Activated naive CD4-positive, alpha-beta T cell treated with anti-CD3 and anti-CD28 coated beads, Interleukin-2, amount 50 U/mL, for 24 hours (primary cell): ENCODE measurements around the gene GAREM2.
A peak's percentile ranks its signal among the peaks of the same experiment; 100 is the strongest.
"Not testable (repeated sequence)": the region's sequence is repeated elsewhere in the genome, so short reads cannot be mapped to it uniquely, and the experiment has no call there.

Experiments used
- H3K27ac Mint-ChIP-seq: one replicate; pipeline ENCODE4 v1.8.0; 2021; ENCODE audit warnings: mild to moderate bottlenecking, mixed read lengths
- H3K27me3 Mint-ChIP-seq: one replicate; pipeline ENCODE4 v1.8.0; 2021; ENCODE audit warnings: mixed read lengths
- H3K36me3 Mint-ChIP-seq: one replicate; pipeline ENCODE4 v1.8.0; 2021; ENCODE audit warnings: mixed read lengths
- H3K4me1 Mint-ChIP-seq: one replicate; pipeline ENCODE4 v1.8.0; 2021; ENCODE audit warnings: mixed read lengths
- H3K4me3 Mint-ChIP-seq: one replicate; pipeline ENCODE4 v1.8.0; 2021; ENCODE audit warnings: mild to moderate bottlenecking, mixed read lengths
- H3K9me3 Mint-ChIP-seq: one replicate; pipeline ENCODE4 v1.8.0; 2021; ENCODE audit warnings: mixed read lengths

The GAREM2 gene

GRCh38 chr2:26164231-26164630 is 8.7 kb upstream of the GAREM2 start:
- Mint-ChIP-seq H3K9me3 (no peaks in the 10 kb centered on the region), H3K4me3 (no peak overlapping the region), H3K36me3 (no peaks in the 10 kb centered on the region), H3K4me1 (no peaks in the 10 kb centered on the region), H3K27ac (no peak overlapping the region), H3K27me3 (no peaks in the 10 kb centered on the region)

GRCh38 chr2:26164641-26165211 is 8.2 kb upstream of the GAREM2 start:
- H3K4me3 Mint-ChIP-seq, result no peak overlapping the region
- peak overlapping the region; percentile 59 for H3K27ac Mint-ChIP-seq
- H3K27me3 Mint-ChIP-seq, result no peaks in the 10 kb centered on the region
- no peaks in the 10 kb centered on the region for H3K36me3 Mint-ChIP-seq
- H3K4me1 Mint-ChIP-seq, result no peaks in the 10 kb centered on the region
- no peaks in the 10 kb centered on the region for H3K9me3 Mint-ChIP-seq

DNA sequence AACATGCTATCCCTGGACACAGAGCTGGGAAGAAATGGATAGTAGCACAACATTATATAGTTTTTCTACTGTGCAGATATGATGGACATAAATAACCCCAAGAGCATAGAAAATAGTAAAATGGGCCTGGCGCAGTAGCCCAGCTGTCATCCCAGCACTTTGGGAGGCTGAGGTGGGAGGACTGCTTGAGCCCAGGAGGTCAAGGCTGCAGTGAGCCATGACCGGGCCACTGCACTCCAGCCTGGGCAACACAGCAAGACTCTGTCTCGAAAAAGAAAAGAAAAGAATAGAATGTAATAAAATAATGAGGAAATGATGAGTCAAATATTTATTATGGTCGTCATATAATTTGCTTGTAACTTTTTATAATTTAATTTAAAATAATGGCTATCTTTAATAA is 7.5 kb upstream of the GAREM2 start:
- no peak overlapping the region for H3K4me3 Mint-ChIP-seq
- H3K27ac Mint-ChIP-seq, result no peak overlapping the region
- peaks cover 2% of the 10 kb centered on the region for H3K27me3 Mint-ChIP-seq
- no peaks in the 10 kb centered on the region for H3K9me3 Mint-ChIP-seq
- no peaks in the 10 kb centered on the region for H3K4me1 Mint-ChIP-seq
- H3K36me3 Mint-ChIP-seq, result no peaks in the 10 kb centered on the region

- H3K9me3 Mint-ChIP-seq, H3K36me3 Mint-ChIP-seq, H3K27ac Mint-ChIP-seq, H3K27me3 Mint-ChIP-seq, H3K4me3 Mint-ChIP-seq, H3K4me1 Mint-ChIP-seq: not testable (repeated sequence)
These were observed 6.3 kb upstream of the GAREM2 start for GRCh38 chr2:26166541-26166940.

- H3K4me1 Mint-ChIP-seq, result peaks cover 10% of the 10 kb centered on the region
These were observed 4.1 kb upstream of the GAREM2 start for GRCh38 chr2:26168785-26169184.

DNA sequence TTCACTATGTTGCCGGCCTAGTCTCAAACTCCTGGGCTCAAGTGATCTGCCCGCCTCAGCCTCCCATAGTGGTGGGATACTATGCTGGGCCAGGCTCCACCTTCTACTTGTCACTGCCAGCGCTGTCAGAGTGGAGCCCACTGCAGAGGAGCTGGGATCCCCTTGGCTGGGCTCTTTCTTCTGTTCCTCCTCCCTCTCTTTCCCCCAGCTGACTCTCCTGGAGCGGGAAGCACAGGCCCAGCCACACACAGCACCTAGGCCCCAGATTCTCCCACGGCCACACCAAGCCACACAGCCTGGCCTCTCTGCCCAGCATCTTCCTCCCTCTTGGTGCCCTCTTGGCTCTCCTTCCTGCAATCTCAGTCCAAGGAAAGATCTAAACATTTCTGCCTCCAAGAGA is 3.7 kb upstream of the GAREM2 start:
- no peak overlapping the region for H3K27ac Mint-ChIP-seq
- no peaks in the 10 kb centered on the region for H3K36me3 Mint-ChIP-seq
- H3K9me3 Mint-ChIP-seq, result no peaks in the 10 kb centered on the region
- H3K27me3 Mint-ChIP-seq, result peaks cover 16% of the 10 kb centered on the region
- no peak overlapping the region for H3K4me3 Mint-ChIP-seq
- peaks cover 12% of the 10 kb centered on the region for H3K4me1 Mint-ChIP-seq

More at GRCh38 chr2:26168785-26169184, 4.1 kb upstream of the GAREM2 start:
- Mint-ChIP-seq H3K9me3 (no peaks in the 10 kb centered on the region), H3K27ac (no peak overlapping the region), H3K36me3 (no peaks in the 10 kb centered on the region), H3K4me3 (no peak overlapping the region), H3K27me3 (peaks cover 15% of the 10 kb centered on the region)

DNA sequence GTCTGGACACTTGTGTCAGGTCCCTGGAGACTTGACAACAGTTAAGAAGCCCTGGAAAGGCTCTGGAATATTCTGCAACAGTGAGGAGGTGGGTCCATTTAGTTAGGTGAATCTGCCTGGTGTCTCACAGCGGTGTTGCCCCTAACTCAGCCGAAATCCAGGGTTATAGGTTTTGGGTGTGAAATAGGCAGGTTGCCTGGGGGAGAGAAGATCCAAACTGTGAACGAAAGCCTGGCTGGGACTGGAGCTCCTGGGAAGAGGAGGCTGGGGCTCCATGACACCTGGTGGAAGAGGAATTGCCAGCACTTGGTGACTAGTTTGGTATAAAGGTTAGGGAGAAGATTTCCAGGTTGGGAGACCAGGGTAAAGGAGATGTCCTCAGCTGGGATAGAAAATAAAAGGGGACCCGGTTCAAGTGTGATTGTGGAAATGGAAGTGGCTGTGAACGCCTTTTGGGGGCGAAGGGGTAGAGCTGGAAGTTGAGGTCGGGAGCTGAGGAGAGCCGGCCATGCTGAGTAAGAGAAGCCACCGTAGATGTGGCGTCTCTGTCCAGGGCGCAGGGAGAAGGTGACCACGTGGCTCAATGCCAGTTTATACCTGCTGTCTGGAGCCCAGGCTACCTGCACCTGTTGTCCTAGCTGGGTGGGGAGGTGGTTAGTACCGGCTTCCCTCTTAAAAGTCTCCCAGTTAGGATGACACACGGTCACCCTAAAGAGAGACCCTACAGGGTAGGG is 3.0 kb upstream of the GAREM2 start:
- H3K4me3 Mint-ChIP-seq, result no peak overlapping the region
- no peaks in the 10 kb centered on the region for H3K9me3 Mint-ChIP-seq
- no peaks in the 10 kb centered on the region for H3K36me3 Mint-ChIP-seq
- peak overlapping the region; percentile 67 for H3K27ac Mint-ChIP-seq
- peaks cover 17% of the 10 kb centered on the region for H3K4me1 Mint-ChIP-seq
- H3K27me3 Mint-ChIP-seq, result peaks cover 22% of the 10 kb centered on the region

DNA sequence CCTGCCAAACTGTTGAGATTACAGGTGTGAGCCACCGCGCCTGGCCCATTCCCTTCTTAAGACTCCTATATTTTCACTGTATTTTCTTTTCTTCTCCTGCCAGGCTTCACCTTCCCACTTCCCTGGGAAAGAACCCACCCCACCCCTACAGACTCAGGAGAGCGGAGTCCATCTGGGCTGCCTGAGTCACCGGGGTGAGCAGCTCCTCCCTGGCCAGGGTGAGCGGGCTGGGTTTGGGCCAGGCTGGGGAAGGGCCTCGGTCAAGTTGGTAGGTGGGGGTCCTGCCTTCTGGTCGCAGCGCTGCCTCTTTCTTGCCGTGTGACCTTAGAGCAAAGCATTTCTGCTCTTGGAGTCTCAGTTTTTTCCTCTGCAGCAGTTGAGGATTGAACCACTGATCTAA is 2.1 kb upstream of the GAREM2 start:
- peak overlapping the region; percentile 42 for H3K4me3 Mint-ChIP-seq
- H3K36me3 Mint-ChIP-seq, result no peaks in the 10 kb centered on the region
- no peak overlapping the region for H3K27ac Mint-ChIP-seq
- no peaks in the 10 kb centered on the region for H3K9me3 Mint-ChIP-seq
- H3K27me3 Mint-ChIP-seq, result peaks cover 25% of the 10 kb centered on the region
- peaks cover 17% of the 10 kb centered on the region for H3K4me1 Mint-ChIP-seq

DNA sequence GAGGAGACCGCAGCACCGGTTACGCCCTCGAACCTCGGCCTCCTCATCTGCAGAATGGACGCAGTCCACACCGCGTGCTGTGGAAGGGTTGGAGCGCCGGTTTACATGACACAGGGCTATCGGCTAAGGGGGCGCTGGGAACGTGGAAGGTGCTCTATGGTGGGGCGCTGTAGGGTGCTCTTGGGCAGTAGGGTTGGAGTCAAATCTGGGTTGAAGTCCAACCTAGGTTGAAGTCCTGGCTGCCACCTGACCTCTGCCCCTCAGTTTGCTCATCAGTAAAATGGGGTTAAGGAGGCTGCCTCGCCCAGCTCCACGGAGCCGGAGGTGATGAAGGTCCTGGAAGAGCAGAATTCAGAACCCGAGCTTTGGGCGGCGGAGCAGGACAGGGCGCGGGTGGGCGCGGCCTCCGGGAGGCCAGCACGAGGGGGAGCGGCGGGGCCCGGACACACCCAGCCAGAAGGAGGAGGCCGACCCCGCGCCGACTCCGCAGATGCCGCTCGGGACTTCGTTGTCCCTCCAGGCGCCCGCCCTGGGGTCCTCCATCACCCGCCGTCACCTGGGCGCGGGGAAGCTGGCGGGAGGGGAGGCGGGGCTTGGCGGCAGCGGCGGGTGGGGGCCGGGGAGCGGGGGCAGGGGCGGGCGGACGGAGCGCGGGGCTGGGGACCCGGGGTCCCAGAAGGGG is 558 bp upstream of the GAREM2 start:
- no peak overlapping the region for H3K27ac Mint-ChIP-seq
- peaks cover 17% of the 10 kb centered on the region for H3K4me1 Mint-ChIP-seq
- H3K27me3 Mint-ChIP-seq, result peaks cover 29% of the 10 kb centered on the region
- H3K9me3 Mint-ChIP-seq, result no peaks in the 10 kb centered on the region
- peak overlapping the region; percentile 83 for H3K4me3 Mint-ChIP-seq
- H3K36me3 Mint-ChIP-seq, result no peaks in the 10 kb centered on the region

- H3K36me3 Mint-ChIP-seq, result no peaks in the 10 kb centered on the region
- no peak overlapping the region for H3K27ac Mint-ChIP-seq
- H3K27me3 Mint-ChIP-seq, result peaks cover 30% of the 10 kb centered on the region
- H3K9me3 Mint-ChIP-seq, result no peaks in the 10 kb centered on the region
- H3K4me1 Mint-ChIP-seq, result peaks cover 17% of the 10 kb centered on the region
- peak overlapping the region; percentile 71 for H3K4me3 Mint-ChIP-seq
These were observed 1.0 kb downstream of the GAREM2 start for GRCh38 chr2:26173776-26174482.

DNA sequence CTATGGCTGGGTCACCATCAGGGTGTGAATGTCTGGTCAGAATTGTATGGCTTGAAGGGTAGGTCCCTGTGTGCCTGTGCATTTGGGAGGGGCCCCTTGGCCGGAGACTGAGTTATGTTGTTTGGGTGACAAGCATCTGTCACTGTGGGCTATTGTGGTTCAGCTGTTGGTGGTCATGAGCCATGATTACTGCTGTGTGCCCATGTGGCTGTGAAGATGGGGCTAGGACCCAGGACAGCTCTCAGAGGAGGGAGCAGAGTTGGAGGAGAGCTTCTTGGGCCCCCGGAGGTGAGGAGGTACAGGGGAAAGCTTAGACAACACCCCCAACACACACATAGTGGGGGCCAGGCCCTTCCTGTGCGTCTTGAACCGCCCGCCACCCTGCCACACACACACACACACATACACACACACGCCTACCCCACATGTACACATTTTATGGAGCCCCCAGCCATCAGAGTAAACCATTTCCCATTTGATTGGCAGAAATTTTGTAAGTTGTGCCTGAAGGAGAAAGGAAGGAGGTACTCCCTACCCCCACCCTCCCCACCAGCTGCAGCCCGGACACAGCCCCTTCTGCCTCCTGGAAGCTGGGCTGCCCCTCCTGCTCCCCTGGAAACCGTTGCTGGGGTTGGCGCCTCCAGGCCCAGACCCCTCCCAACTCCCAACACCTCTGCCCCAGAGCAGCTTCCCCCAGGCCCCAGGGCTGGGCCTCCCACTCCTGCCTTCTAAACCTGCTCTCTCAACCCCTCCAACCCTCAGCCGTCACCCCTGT is 2.0 kb downstream of the GAREM2 start:
- H3K4me1 Mint-ChIP-seq, result peaks cover 22% of the 10 kb centered on the region
- H3K36me3 Mint-ChIP-seq, result no peaks in the 10 kb centered on the region
- peak overlapping the region; percentile 48 for H3K27ac Mint-ChIP-seq
- peak overlapping the region; percentile 71 for H3K4me3 Mint-ChIP-seq
- peaks cover 33% of the 10 kb centered on the region for H3K27me3 Mint-ChIP-seq
- H3K9me3 Mint-ChIP-seq, result no peaks in the 10 kb centered on the region

DNA sequence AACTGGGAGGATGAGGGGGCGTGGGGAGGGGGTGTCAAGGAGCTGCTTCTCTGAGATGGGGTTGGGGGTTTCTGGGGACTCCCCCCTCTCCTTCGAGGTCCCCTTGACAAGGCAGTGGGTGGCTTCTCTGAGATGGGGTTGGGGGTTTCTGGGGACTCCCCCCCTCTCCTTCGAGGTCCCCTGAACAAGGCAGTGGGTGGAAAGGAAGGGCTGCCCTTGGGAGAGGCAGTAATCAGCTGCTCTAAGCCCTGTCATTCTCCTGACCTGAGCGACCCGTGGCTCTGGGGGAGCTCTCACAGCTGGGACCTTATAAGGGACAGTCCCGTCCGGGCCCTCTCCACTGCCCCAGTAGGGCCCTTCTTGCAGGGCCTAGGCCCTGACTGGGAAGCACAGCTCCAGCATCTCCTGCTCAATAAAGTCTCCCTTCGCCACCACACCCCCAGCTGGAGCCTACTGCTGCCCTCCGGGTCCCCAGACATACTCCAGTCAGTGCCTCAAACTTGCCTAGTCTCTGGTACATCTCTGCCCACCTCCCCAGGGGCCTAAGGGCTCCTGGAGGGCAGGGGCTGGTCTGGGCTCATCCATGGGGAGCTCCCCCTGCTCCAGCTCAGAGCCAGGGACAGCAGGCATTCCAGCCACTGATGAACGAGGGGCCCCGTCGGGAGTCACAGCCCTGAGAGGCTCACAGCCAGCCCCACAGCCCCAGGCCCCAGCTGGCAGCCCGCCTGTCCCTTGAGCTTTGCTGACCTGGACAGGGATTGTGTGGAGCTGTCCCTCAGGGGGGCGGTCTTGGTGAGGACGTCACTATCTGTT is 2.8 kb downstream of the GAREM2 start:
- Mint-ChIP-seq H3K4me3 (no peak overlapping the region), H3K9me3 (no peaks in the 10 kb centered on the region), H3K27ac (no peak overlapping the region), H3K36me3 (no peaks in the 10 kb centered on the region), H3K27me3 (peaks cover 37% of the 10 kb centered on the region), H3K4me1 (peaks cover 27% of the 10 kb centered on the region)

DNA sequence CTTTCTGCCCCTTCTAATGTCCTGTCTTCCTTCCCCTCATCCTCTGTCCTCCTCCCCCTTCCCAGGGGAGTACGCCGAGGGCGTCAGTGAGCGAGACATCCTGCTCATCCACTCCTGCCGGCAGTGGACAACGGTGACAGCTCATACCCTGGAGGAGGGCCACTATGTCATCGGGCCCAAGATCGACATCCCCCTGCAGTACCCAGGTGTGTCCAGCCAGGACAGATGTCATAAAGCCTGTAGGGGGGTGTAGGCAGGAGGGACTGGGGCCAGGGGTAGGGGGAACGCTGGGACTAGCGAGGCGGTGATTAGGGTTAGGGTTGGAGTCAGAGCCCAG is 3.4 kb downstream of the GAREM2 start:
- no peaks in the 10 kb centered on the region for H3K36me3 Mint-ChIP-seq
- H3K4me3 Mint-ChIP-seq, result no peak overlapping the region
- H3K4me1 Mint-ChIP-seq, result peaks cover 27% of the 10 kb centered on the region
- no peaks in the 10 kb centered on the region for H3K9me3 Mint-ChIP-seq
- H3K27me3 Mint-ChIP-seq, result peaks cover 39% of the 10 kb centered on the region
- H3K27ac Mint-ChIP-seq, result no peak overlapping the region

GRCh38 chr2:26177122-26177521 is 4.2 kb downstream of the GAREM2 start:
- H3K27me3 Mint-ChIP-seq, result peaks cover 37% of the 10 kb centered on the region
- H3K27ac Mint-ChIP-seq, result no peak overlapping the region
- H3K36me3 Mint-ChIP-seq, result no peaks in the 10 kb centered on the region
- H3K9me3 Mint-ChIP-seq, result no peaks in the 10 kb centered on the region
- H3K4me1 Mint-ChIP-seq, result peaks cover 19% of the 10 kb centered on the region
- H3K4me3 Mint-ChIP-seq, result no peak overlapping the region

- no peak overlapping the region for H3K27ac Mint-ChIP-seq
- no peaks in the 10 kb centered on the region for H3K9me3 Mint-ChIP-seq
These were observed 5.4 kb downstream of the GAREM2 start for GRCh38 chr2:26178246-26178645.

More at GRCh38 chr2:26178246-26178645, 5.4 kb downstream of the GAREM2 start:
- Mint-ChIP-seq H3K4me3 (peak overlapping the region; percentile 3), H3K27me3 (peaks cover 35% of the 10 kb centered on the region), H3K36me3 (no peaks in the 10 kb centered on the region), H3K4me1 (peaks cover 17% of the 10 kb centered on the region)
